ENCODE results near the gene CLIP1.

The CLIP1 gene

DNA sequence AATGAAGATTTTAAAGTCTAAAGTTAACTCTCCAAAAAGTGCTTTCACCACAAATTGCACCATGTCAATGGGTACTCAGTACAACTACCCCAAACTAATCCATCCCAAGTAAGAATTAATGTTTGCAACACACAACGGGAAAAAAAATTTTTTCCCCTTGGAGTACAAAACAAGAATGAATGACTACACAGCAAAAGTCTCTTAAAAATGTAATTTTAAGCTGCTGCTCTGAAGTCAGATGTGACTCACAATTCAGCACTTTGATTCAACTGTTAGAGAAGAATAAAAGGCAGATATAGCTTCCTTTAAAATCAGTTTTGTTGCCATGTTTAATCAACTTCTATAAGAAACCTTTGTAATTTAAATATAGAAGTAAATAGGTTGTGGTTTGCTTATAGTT lies 113.7 kb downstream of the CLIP1 start:
- H3K9me3 ChIP-seq (ENCODE audit: control insufficient read depth, insufficient read depth, low read length), result no peaks in the 10 kb centered on the region
- no peaks in the 10 kb centered on the region for H4K20me1 ChIP-seq (ENCODE audit: control insufficient read depth, insufficient read depth, low read depth, low read length)
- H3K27me3 ChIP-seq (ENCODE audit: control insufficient read depth, low read length), result no peaks in the 10 kb centered on the region
- TF ChIP-seq, protein P1, sequence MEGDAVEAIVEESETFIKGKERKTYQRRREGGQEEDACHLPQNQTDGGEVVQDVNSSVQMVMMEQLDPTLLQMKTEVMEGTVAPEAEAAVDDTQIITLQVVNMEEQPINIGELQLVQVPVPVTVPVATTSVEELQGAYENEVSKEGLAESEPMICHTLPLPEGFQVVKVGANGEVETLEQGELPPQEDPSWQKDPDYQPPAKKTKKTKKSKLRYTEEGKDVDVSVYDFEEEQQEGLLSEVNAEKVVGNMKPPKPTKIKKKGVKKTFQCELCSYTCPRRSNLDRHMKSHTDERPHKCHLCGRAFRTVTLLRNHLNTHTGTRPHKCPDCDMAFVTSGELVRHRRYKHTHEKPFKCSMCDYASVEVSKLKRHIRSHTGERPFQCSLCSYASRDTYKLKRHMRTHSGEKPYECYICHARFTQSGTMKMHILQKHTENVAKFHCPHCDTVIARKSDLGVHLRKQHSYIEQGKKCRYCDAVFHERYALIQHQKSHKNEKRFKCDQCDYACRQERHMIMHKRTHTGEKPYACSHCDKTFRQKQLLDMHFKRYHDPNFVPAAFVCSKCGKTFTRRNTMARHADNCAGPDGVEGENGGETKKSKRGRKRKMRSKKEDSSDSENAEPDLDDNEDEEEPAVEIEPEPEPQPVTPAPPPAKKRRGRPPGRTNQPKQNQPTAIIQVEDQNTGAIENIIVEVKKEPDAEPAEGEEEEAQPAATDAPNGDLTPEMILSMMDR (IDR thresholded peaks at IDR 0.05; ENCODE audit: low read depth, low read length, poor library complexity, severe bottlenecking), result no peak
- TF ChIP-seq EZH2phosphoT487 (IDR thresholded peaks at IDR 0.05; ENCODE audit: borderline replicate concordance, low read length), result no peak
- no peaks in the 10 kb centered on the region for H3K9me2 ChIP-seq (replicated peaks; ENCODE audit: control insufficient read depth, low read length)
- H3K4me1 ChIP-seq (ENCODE audit: control insufficient read depth, low read length), result no peaks in the 10 kb centered on the region
- no peaks in the 10 kb centered on the region; the same call in 1 of the 2 replicates for H3K36me3 ChIP-seq (ENCODE audit: control insufficient read depth, low read length)
- H3K4me2 ChIP-seq (ENCODE audit: low read length), result no peak overlapping the region
- H3K4me3 ChIP-seq (ENCODE audit: low read length), result no peak overlapping the region
- no peak overlapping the region for H3K27ac ChIP-seq (ENCODE audit: low read depth, low read length)
- H3K79me2 ChIP-seq (ENCODE audit: control insufficient read depth, low read length), result no peaks in the 10 kb centered on the region
- no peaks in the 10 kb centered on the region for H3F3A ChIP-seq (ENCODE audit: control insufficient read depth, insufficient read depth)

- no peaks in the 10 kb centered on the region for H3K79me2 ChIP-seq (ENCODE audit: control insufficient read depth, low read length)
- TF ChIP-seq EZH2phosphoT487 (IDR thresholded peaks at IDR 0.05; ENCODE audit: borderline replicate concordance, low read length), result no peak
- TF ChIP-seq, protein P1 (IDR thresholded peaks at IDR 0.05; ENCODE audit: low read depth, low read length, poor library complexity, severe bottlenecking), result peak; percentile 30
- H3F3A ChIP-seq (ENCODE audit: control insufficient read depth, insufficient read depth), result no peaks in the 10 kb centered on the region
Observed at GRCh38 chr12:122306407-122306806, 116.1 kb downstream of the CLIP1 start.

DNA sequence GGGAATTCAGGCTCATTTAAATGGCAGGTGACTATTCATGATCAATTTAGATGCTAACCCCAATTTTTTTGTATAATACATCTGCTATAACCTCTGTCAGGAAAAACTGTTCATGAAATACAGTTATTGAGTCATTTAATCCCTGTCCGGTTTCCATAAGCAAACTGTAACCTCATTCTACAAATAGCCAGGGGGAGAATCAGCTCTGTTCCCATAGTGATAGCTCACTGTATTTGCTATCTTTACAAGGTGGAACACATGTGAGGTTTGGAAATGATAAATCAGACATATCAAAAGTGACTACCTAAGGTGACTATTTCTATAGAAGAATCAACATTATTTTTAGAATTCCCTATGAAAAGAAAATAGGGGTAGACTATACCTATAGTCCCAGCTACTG lies 117.5 kb downstream of the CLIP1 start:
- Histone ChIP-seq H4K20me1 (ENCODE audit: control insufficient read depth, insufficient read depth, low read depth, low read length) (no peaks in the 10 kb centered on the region), H3K4me1 (ENCODE audit: control insufficient read depth, low read length) (no peaks in the 10 kb centered on the region), H3K27ac (ENCODE audit: low read depth, low read length) (no peak overlapping the region), H3K36me3 (ENCODE audit: control insufficient read depth, low read length) (no peaks in the 10 kb centered on the region; the same call in 1 of the 2 replicates), H3K4me2 (ENCODE audit: low read length) (no peak overlapping the region), H3K27me3 (ENCODE audit: control insufficient read depth, low read length) (no peaks in the 10 kb centered on the region), H3K79me2 (ENCODE audit: control insufficient read depth, low read length) (no peaks in the 10 kb centered on the region), H3K9me2 (replicated peaks; ENCODE audit: control insufficient read depth, low read length) (no peaks in the 10 kb centered on the region), H3K4me3 (ENCODE audit: low read length) (no peak overlapping the region), H3K9me3 (ENCODE audit: control insufficient read depth, insufficient read depth, low read length) (no peaks in the 10 kb centered on the region), H3F3A (ENCODE audit: control insufficient read depth, insufficient read depth) (no peaks in the 10 kb centered on the region)
- no peak for TF ChIP-seq EZH2phosphoT487 (IDR thresholded peaks at IDR 0.05; ENCODE audit: borderline replicate concordance, low read length)
- TF ChIP-seq, protein P1 (IDR thresholded peaks at IDR 0.05; ENCODE audit: low read depth, low read length, poor library complexity, severe bottlenecking), result no peak

More at GRCh38 chr12:122306407-122306806, 116.1 kb downstream of the CLIP1 start:
- Histone ChIP-seq H3K4me3 (ENCODE audit: low read length) (no peak overlapping the region), H4K20me1 (ENCODE audit: control insufficient read depth, insufficient read depth, low read depth, low read length) (no peaks in the 10 kb centered on the region), H3K27me3 (ENCODE audit: control insufficient read depth, low read length) (no peaks in the 10 kb centered on the region), H3K9me3 (ENCODE audit: control insufficient read depth, insufficient read depth, low read length) (no peaks in the 10 kb centered on the region), H3K36me3 (ENCODE audit: control insufficient read depth, low read length) (no peaks in the 10 kb centered on the region; the same call in 1 of the 2 replicates), H3K27ac (ENCODE audit: low read depth, low read length) (no peak overlapping the region), H3K4me2 (ENCODE audit: low read length) (no peak overlapping the region), H3K4me1 (ENCODE audit: control insufficient read depth, low read length) (no peaks in the 10 kb centered on the region), H3K9me2 (replicated peaks; ENCODE audit: control insufficient read depth, low read length) (no peaks in the 10 kb centered on the region)
